Activated B cell treated with CpG ODN at 0.5 μM for 24 hours (primary cell): ENCODE data around the gene CD1E. TPM values are rescaled to one million over a fixed set of nuclear protein-coding genes. Genes with fewer than 3 reads are reported as not detected.

ENCODE experiments used
- ATAC-seq: fragments of 200-7000 bp; cut with Tn5 transposase; one replicate; pipeline ENCODE4 v1.10.0; 2021; ENCODE audit warnings: low read depth, mild to moderate bottlenecking, moderate library complexity
- CTCF ChIA-PET: fragments of 350-600 bp; sonication (Branson Sonifier 250); formaldehyde crosslinking; loops from one replicate; lab custom pipeline; 2021; ENCODE audit warnings: antibody characterized with exemption; lab: Charles Lee
- POLR2A ChIA-PET: fragments of 350-600 bp; sonication (Branson Sonifier 250); formaldehyde crosslinking; loops from one replicate; lab custom pipeline; 2021; ENCODE audit warnings: antibody characterized with exemption; lab: Charles Lee
- DNase-seq: peaks from one replicate; pipeline ENCODE4 v3.0.0; 2022
- H3K27ac Mint-ChIP-seq: one replicate; pipeline ENCODE4 v1.8.0; 2020; ENCODE audit warnings: mixed read lengths
- H3K27me3 Mint-ChIP-seq: one replicate; pipeline ENCODE4 v1.8.0; 2021; ENCODE audit warnings: mixed read lengths
- H3K36me3 Mint-ChIP-seq: one replicate; pipeline ENCODE4 v1.8.0; 2021; ENCODE audit warnings: low read depth, mixed read lengths
- H3K4me1 Mint-ChIP-seq: one replicate; pipeline ENCODE4 v1.8.0; 2021; ENCODE audit warnings: mixed read lengths
- H3K4me3 Mint-ChIP-seq: one replicate; pipeline ENCODE4 v1.8.0; 2020; ENCODE audit warnings: mild to moderate bottlenecking, mixed read lengths
- H3K9me3 Mint-ChIP-seq: one replicate; pipeline ENCODE4 v1.8.0; 2020; ENCODE audit warnings: mixed read lengths
- intact Hi-C: fragments of 100-400 bp; cut with micrococcal nuclease; formaldehyde crosslinking; loops from one replicate; pipeline ENCODE4 v1.15.1; 2024
- total RNA-seq: library from RNA; stranded (reverse); gene quantifications from 2 replicates; pipeline ENCODE4 v1.2.3, GENCODE V29; 2022
- TF ChIP-seq, protein P1 (sequence below): fragments of 200-600 bp; IDR thresholded peaks from one replicate; pipeline ENCODE4 v1.8.0; 2022; ENCODE audit warnings: antibody characterized with exemption, mild to moderate bottlenecking

CD1E gene
- total RNA-seq = not detected in 2 replicates

DNA sequence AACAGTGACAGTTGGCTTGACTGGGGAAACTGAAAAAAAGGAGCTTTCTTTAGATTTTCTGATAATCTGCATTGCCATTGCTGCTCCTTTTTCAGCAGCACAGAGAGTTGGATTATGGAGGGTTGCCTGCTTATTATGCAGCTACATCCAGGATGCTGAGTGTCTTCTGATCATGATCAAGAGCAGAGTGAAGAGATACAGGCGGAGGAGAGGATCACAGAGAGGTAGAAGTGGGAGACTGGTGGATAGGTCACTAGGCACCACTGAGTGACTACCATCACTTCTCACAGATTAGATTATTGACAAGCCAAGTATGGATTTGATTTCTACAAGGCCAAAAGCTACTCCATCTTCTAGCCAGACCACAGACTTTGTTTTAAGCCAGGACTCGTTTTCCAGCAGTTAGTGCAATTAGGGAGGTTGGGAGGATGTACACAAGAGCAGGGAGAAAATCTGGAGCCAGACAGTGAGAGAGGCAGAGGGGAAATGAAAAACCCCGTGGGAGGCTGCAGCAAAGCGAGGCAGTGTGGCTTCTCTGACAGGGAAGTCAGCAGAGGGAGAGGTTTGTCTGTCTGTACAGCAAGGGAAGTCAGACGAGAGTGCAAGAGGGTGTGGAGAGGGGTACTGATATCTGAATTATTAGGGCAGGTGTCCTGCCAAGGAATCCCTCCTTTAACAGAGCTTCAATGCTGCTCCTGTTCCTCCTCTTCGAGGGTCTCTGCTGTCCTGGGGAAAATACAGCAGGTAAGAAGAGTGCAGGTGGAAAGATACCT, at the start of gene CD1E:
Gene CD1E, plus strand, starts transcription at position 592 of the 773 bp plus-strand sequence. Its CDS starts 95 bp downstream, at position 687.
- TF ChIP-seq, protein P1, sequence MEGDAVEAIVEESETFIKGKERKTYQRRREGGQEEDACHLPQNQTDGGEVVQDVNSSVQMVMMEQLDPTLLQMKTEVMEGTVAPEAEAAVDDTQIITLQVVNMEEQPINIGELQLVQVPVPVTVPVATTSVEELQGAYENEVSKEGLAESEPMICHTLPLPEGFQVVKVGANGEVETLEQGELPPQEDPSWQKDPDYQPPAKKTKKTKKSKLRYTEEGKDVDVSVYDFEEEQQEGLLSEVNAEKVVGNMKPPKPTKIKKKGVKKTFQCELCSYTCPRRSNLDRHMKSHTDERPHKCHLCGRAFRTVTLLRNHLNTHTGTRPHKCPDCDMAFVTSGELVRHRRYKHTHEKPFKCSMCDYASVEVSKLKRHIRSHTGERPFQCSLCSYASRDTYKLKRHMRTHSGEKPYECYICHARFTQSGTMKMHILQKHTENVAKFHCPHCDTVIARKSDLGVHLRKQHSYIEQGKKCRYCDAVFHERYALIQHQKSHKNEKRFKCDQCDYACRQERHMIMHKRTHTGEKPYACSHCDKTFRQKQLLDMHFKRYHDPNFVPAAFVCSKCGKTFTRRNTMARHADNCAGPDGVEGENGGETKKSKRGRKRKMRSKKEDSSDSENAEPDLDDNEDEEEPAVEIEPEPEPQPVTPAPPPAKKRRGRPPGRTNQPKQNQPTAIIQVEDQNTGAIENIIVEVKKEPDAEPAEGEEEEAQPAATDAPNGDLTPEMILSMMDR = no peak
- Mint-ChIP-seq H3K9me3 (no peaks in the 10 kb centered on the region), H3K4me3 (no peak within 1 kb of the TSS), H3K27ac (no peak within 1 kb of the TSS), H3K4me1 (peaks cover 20% of the 10 kb centered on the region), H3K27me3 (no peaks in the 10 kb centered on the region), H3K36me3 (no peaks in the 10 kb centered on the region)
- ATAC-seq (peak; percentile 40), DNase-seq (no peak)
- intact Hi-C loops = no loop called here
- CTCF ChIA-PET = interaction anchor here (1.1 to 2.2 kb wide), 2 partner anchors 24 to 150 kb away, joined by 7 read pairs; no protein-coding TSS in a partner anchor
- POLR2A ChIA-PET = no interaction called here

DNA sequence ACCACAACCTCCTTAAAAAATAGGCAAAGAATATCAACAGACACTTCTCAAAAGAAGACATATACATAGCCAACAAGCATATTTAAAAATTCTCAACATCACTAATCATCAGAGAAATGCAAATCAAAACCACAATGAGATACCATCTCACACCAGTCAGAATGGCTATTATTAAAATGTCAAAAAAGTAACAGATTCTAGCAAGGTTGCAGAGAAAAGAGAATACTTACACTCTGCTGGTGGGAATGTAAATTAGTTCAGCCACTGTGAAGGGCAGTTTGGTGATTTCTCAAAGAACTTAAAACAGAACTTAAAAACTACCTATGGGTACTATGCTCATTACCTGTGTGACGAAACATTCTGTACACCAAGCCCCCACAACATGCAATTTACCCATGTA, 43.1 kb upstream of the CD1E start:
- ChIA-PET CTCF (no interaction called here), POLR2A (interaction anchor here (0.7 kb wide), 1 partner anchor 24 kb away, joined by 5 read pairs; no protein-coding TSS in a partner anchor)
- intact Hi-C loops = no loop called here
- H3K36me3 Mint-ChIP-seq = peaks cover 3% of the 10 kb centered on the region
- H3K9me3 Mint-ChIP-seq = peaks cover 9% of the 10 kb centered on the region
- H3K27ac Mint-ChIP-seq = no peak overlapping the region
- peaks cover 21% of the 10 kb centered on the region for H3K4me1 Mint-ChIP-seq
- ATAC-seq (no peak), DNase-seq (no peak)
- H3K27me3 Mint-ChIP-seq = no peaks in the 10 kb centered on the region
- H3K4me3 Mint-ChIP-seq = peak overlapping the region; percentile 55
- TF ChIP-seq, protein P1 = no peak

DNA sequence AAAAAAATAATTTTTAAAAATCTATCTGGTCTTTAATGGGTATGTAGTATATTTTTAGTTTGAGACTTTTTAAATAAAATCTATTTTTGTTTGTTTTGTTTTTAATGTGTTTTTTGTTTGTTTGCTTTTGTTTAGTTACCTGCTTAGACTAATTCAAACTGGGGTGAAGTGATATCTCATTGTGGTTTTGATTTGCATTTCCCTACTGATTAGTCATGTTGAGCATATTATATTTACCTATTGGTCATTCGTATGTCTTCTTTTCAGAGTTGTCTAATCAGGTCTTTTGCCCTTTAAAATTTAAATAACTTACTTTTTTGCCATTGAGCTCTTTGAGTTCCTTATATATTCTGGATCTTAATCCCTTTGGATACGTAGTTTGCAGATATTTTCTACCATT, 42.6 kb upstream of the CD1E start:
- ChIA-PET POLR2A (interaction anchor here (0.7 kb wide), 1 partner anchor 24 kb away, joined by 5 read pairs; no protein-coding TSS in a partner anchor), CTCF (no interaction called here)
- no peak for ATAC-seq
- Mint-ChIP-seq H3K36me3 (peaks cover 3% of the 10 kb centered on the region), H3K27me3 (no peaks in the 10 kb centered on the region), H3K27ac (no peak overlapping the region), H3K9me3 (peaks cover 9% of the 10 kb centered on the region), H3K4me1 (peaks cover 21% of the 10 kb centered on the region), H3K4me3 (no peak overlapping the region)
- TF ChIP-seq, protein P1 = no peak
- DNase-seq = no peak
- intact Hi-C loops = no loop called here

DNA sequence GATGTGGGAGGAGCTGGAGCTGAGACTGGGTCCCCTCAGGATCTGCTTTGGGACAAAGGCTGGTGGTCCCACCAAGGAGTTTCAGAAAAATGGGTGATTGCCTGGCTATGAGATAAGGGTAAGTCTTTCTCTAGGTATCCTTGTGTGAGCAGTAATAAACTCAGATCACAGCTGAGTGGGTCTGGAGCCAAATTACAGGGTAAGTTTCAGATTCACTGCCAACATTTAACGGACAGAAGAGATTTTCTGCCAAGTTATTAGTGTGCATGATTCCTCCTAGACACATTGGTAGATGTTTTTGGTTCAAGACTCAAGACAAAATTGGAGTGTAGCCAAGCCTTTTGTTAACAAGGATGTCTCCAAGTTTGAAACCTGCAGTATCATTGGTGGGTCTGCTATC, 29.8 kb upstream of the CD1E start:
- H3K9me3 Mint-ChIP-seq = peaks cover 8% of the 10 kb centered on the region
- ATAC-seq = no peak
- no peak for DNase-seq
- H3K4me1 Mint-ChIP-seq = peaks cover 28% of the 10 kb centered on the region
- no peak overlapping the region for H3K4me3 Mint-ChIP-seq
- intact Hi-C loops = loop anchor here (2.0 kb wide), 1 partner anchor 39 kb away; no protein-coding TSS in a partner anchor
- POLR2A ChIA-PET = interaction anchor here (0.7 to 2.6 kb wide), 2 partner anchors 38 to 210 kb away, joined by 3 to 12 read pairs; no protein-coding TSS in a partner anchor
- H3K27me3 Mint-ChIP-seq = no peaks in the 10 kb centered on the region
- CTCF ChIA-PET = interaction anchor here (0.8 to 5.4 kb wide), 3 partner anchors 120 to 446 kb away, joined by 3 to 33 read pairs (median 3); no protein-coding TSS in a partner anchor
- no peak overlapping the region for H3K27ac Mint-ChIP-seq
- H3K36me3 Mint-ChIP-seq = peaks cover 6% of the 10 kb centered on the region
- TF ChIP-seq, protein P1 = no peak

DNA sequence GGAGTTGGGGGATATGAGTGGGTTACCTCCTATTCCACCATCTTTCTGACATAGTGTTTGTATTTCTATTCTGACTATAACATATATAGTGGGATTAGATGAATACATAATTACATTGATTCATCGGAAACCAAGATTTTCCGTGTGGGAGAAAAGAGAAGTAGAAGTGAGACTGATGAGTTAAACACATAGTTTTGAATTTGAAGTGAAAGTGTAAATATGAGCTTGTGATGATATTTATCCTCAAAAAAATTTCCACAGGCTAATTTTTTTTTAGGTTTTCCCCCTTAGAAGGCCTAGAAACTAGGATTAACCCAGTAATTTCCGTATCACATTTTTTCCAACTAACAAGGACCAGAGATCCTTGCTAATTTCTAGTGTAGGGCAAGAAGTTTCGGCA, 29.3 kb upstream of the CD1E start:
- no peak for ATAC-seq
- Mint-ChIP-seq H3K4me1 (peaks cover 26% of the 10 kb centered on the region), H3K27ac (peak overlapping the region; percentile 59), H3K36me3 (peaks cover 6% of the 10 kb centered on the region), H3K9me3 (peaks cover 8% of the 10 kb centered on the region), H3K27me3 (no peaks in the 10 kb centered on the region), H3K4me3 (peak overlapping the region; percentile 41)
- POLR2A ChIA-PET = interaction anchor here (0.7 to 2.6 kb wide), 2 partner anchors 39 to 210 kb away, joined by 3 to 12 read pairs; no protein-coding TSS in a partner anchor
- CTCF ChIA-PET = interaction anchor here (0.8 to 5.4 kb wide), 4 partner anchors 35 to 447 kb away, joined by 3 to 33 read pairs (median 3); no protein-coding TSS in a partner anchor
- TF ChIP-seq, protein P1 = no peak
- no peak for DNase-seq
- intact Hi-C loops = loop anchor here (2.0 kb wide), 1 partner anchor 40 kb away; no protein-coding TSS in a partner anchor
